Mucosa of gallbladder (tissue), 1 donor: ENCODE measurements around the gene LGALS13. TPM values are rescaled to one million over a fixed set of nuclear protein-coding genes. Genes with fewer than 3 reads are reported as not detected.
A peak's percentile ranks its signal among the peaks of the same experiment; 100 is the strongest.

ENCODE experiments used
- DNase-seq: peaks from one replicate; pipeline ENCODE4 v3.0.0-alpha.2; 2020; ENCODE audit warnings: low spot score
- total RNA-seq: library from RNA; stranded (reverse); gene quantifications from one replicate; pipeline ENCODE4 v1.2.1, GENCODE V29; 2021
- donor health status: DM: no; HTN: no; CAD: no.

LGALS13 gene, protein sequence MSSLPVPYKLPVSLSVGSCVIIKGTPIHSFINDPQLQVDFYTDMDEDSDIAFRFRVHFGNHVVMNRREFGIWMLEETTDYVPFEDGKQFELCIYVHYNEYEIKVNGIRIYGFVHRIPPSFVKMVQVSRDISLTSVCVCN
- not detected for total RNA-seq

DNA sequence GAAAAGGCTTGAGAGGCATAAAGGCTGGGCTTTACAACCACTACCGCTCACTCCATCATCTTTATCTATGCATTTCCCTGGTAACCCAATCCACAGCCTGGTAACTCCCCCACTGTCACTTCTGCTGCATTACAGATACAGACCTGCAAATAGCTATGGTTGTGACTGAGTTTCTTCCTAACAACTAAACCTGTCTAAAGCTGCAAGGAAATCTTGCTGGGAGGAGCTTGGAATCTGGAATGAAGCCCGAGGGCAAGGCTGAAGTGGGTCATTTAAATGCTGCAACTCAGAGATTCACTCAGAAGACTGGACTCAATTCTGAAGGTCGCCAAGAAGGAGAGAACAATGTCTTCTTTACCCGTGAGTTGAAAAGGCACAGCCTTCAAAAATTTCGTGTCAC, at the start of gene LGALS13:
Gene LGALS13 (plus strand): TSS at position 301 of the 400 bp plus-strand sequence. CDS start 45 bp downstream, at position 346.
- DNase-seq = no peak

DNA sequence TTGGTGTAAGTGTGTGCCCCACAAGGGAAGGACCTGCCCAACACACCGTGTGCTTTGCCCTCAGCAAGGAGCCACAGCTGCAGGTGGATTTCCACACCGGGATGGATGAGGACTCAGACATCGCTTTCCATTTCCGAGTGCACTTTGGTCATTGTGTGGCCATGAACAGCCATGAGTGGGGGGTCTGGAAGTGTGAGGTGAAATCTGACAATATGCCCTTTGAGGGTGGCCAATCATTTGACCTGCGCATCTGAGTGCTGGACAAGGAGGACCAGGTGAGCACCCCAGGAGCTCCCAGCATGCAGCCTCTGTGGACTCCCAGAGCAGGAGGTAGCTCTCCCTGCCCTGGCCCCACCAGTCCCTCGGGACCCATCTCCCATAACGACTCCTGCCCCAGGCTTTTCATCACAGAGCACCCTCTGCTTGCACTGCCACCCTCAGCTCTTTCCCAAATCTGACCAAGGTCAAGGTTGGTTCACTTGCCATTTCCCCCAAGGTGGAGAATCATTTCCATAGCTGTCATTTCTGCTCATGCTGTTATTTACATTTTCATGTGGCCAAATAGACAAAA, 49.2 kb upstream of the LGALS13 start:
- no peak for DNase-seq

DNA sequence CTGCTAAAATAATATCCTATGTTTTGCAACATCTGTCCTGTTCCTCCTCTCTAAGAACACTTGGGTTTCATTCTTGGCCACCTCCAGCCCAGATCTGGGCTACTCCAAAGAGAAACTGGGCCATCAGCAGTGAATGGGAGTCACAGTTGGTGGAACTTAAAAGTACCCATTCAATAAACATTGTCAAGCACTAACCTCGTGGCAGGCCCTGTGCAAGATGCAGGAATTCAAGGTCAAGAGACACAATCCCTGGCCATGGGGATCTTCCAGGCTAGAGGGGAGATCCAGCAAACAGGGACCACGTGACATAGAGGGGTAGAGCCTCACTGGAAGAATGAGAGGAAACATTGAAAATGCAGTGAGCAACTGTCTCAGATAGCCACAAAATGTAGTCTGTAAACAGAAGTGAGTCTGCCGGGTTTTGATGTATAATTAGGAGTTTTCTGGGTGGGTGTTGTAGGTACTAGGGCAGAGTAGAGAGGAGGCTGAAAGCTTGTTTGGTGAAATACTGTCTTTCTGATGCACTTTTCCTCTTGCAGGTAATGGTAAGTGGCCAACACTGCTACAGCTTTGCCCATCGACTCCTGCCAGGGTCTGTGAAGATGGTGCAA, 47.5 kb upstream of the LGALS13 start:
- DNase-seq = no peak

DNA sequence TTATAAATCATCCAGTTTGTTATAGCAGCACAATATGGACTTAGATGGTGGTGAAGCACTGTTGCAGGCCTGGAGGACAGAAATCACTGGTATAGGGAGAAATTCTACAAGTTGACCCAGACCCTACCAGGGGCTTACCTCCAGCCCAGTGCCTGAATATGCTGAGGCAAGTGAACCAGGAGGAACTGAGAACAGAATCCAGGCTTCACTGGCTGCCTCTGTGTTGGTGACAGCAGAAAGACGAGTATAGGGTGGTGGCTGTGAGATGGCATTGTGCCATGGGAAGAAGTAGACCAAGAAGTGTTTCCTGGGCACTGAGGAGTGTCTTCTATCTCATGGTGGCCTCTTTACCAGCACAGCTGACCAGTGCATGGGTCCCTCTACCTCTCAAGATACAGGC, 46.4 kb upstream of the LGALS13 start:
- no peak for DNase-seq

DNA sequence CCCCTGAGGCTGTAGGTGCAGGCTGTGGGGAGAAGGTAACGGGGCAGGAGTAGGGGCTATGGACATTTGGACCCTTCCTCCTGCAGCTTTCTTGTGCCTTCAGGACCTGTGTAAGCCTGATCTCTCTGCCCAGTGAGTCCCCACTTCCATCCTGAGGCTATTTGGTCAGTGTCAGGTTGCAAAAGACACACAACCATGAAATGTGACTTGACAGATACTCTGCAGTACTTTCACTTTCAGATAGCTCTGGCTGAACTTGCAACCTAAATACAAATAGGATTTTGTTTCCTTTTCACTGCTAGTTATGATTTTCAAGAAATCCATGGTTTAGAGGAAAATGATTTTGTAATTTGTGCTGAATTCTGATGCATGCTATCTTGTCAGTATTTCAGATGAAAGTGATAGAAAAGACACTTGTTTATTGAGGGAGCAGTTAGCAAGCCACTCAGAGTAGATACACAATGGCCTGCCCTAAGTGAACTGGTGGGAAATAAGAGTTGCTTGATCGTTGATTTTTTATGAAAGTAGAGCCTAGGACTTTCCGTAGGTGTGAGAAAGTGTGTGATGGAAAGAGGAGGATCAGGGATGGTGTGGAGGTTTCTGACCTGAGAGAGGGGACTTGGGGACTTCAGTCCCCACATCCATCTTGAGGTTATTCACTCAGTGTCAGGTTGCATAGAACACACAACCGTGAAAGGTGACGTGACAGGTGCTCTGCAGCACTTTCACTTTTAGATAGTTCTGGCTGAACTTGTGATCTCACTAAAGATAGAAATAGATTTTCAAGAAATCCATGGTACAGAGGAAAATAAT, 44.3 kb upstream of the LGALS13 start:
- DNase-seq = no peak

DNA sequence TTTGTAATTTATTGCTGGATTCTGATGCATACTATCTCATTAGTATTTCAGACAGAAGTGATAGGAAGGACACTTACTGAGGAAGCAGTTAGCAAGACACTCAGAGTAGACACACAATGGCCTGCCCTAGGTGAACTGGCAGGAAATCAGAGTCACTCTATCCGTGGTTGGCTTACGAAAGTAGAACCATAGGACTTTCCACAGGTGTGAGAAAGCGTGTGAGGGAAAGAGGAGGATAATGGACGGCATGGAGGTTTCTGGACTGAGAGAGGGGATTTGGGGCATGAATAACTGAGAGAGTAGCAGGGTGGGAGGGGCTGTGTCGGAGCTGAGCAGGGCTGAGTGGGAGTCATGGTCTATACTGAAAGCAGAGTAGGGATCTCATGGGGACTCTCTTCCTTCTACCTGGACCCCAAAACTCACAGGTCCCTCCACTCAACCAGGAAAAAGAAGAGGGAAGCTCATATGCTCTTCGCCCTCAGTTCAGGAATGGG, 43.7 kb upstream of the LGALS13 start:
- no peak for DNase-seq

DNA sequence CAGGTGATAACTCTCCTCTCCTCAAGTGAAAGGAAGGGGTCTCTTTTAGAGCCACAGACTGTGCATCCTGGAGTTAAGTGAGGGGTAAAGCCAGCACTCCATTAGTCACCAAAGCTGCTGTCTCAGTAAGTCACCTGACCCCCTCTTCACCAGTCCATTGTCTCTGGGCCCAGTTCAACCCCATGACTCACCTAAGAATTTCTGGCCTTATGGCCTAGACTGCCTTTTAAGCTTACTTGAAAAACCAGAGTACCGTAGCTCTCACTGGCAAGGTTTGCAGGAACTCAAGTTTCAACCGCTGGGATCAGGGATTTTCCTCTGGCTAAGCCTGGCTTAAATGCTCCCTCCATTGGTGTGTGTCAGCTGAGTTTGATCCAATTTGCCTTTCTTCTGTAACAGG, 38.9 kb upstream of the LGALS13 start:
- DNase-seq = no peak

DNA sequence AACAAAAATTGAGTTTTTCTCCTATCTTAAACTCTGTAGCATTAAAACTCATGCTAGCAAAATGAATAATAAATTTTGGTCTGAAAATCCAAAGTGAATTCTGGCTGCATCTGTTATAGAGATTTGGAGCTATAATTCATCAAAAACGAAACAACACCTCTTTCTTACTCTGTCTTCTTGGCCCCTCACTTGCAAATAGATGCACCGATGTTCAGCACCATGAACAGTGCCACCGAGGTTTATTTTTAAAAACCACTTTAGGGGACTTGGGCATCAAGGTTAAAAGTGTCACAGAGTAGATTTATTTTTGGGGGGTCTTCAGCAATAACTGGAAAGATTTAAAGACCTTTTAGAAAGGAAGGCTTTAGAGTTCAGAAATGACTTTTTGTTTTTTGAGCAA, 36.3 kb upstream of the LGALS13 start:
- no peak for DNase-seq

DNA sequence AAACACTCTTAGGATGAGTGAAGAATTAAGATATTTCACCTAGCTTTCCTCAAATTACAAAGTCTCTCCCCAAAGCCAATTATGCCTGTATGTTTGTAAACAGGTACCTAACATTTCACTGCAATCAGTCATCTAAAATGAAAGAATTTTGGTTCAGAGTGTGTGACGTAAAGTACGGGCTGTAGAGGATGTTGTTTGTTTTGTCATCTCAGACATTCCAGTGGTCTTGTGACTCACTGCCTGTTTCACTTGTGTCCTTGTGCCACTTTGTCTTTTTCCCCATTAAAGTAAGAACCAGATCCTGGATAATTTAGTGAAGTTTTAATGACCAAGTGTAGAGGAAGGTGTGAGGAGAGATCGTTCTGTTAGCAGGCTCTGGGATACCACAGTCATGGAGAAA, 33.7 kb upstream of the LGALS13 start:
- DNase-seq = no peak

DNA sequence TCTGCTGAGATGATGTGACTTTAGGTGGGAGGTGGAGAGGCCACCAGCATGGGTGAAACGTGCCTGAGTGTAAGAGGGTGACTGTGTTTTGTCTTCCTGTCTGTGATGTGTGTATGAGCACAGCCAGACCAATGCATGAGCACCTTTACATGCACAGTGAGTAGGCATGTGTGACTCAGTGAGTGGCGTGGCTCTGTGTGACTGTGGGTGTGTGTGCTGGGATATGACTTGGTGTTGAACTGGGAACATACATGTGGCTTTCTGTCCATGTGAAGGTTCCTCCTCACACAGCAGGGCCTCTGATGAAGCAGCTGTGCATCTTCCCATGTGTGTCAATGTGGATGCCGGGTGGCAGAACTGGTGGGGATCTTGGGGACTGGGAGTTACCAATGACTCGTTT, 19.9 kb upstream of the LGALS13 start:
- DNase-seq = no peak

DNA sequence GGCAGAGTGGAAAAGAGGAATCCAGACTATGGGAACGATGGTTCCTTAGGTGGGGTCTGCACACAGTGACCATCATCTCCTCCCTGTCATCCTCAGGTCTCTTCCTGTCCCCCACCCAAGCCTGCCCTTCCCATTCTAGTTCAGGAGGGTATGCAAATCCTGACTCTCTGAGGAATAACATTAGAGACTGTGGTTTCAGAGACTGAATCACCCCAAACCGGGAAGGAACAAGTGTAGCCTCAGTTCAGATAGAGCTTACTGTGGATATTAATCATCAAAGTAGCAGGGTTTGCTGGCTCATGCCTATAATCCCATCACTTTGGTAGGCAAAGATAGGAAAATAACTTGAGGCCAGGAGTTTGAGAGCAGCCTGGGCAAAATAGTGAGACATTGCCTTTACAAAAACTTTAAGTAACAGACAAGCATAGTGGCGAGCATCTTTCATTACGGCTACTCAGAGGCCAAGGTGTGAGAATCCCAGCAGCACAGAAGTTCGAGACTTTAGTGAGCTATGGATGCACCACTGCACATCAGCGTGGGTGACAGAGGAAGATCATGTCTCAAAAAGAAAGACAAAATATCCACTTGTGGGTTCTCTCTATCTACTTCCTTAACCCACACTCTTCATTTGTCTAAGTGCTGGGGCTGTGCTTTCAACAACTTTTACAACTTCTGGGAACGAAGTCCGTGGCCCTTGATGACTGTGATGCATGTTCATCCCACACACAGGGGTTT, 19.3 kb upstream of the LGALS13 start:
- DNase-seq = no peak

DNA sequence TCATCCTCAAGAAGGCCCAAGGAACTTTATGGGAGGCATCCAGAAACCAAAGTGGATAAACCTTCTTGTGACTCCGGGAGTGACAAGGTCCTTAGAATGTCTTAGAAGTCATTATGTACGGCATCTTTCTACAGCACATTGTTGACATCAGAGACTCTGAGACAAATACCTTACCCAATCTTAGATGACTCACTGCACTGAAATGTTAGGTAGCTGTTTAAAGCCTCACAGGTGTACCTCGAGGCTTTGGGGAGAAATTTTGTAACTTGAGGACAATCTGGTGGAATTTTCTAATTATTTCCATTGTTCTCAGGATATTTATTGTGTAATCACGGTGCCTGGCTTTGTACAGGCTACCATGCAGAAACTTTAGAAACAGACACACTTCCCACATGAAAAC, 14.8 kb upstream of the LGALS13 start:
- no peak for DNase-seq

DNA sequence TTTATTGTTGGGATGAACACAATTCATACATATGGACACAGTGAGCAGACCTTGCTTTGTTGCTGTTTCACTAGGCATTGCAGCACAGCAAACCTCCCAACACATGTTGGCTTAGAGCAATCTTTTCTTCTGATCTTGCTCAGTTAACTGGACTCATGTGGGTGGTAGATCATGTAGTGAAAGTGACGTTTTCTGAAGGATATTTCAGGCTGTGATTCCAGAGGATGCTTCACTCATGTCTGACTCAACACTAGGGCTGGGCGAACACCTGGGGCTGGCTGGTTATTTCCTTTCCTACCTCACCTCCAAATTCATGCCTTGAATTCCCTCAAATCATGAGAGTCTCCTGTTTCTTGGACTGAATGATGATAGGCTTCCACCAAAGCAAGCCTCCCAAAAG, 14.3 kb upstream of the LGALS13 start:
- DNase-seq = no peak

DNA sequence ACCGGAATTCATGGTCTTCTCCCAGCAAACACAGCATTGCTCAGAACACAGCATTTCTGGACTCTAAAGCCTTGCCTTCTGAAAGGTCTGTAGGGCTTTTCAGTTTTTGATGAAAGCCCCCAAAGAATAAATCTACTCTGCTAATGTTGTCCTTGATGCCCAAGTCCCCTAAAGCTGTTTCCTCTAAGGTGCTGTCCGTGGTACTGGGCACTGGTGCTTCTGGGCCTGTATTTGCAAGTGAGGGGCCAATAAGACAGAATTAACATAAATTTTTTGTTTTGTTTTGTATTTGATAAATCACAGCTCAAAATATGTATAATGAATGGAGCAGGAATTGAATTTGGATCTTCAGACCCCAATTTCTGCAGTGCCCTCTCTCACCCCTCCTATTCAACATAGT, 12.1 kb upstream of the LGALS13 start:
- no peak for DNase-seq

DNA sequence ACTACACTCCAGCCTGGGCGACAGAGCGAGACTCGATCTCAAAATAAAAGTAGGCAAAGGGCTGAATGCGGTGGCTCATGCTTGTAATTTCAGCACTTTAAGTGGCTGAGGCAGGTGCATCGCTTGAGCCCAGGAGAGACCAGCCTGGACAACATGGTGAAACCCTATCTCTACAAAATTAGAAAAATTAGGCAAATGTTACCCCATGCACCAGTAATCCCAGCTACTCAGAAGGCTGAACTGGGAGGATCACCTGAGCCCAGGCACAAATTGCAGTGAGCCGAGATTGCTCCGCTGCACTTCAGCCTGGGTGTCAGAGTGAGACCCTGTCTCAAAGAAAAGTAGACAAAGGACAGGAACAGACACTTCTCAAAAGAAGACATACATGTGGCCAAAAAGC, 9.9 kb upstream of the LGALS13 start:
- no peak for DNase-seq

DNA sequence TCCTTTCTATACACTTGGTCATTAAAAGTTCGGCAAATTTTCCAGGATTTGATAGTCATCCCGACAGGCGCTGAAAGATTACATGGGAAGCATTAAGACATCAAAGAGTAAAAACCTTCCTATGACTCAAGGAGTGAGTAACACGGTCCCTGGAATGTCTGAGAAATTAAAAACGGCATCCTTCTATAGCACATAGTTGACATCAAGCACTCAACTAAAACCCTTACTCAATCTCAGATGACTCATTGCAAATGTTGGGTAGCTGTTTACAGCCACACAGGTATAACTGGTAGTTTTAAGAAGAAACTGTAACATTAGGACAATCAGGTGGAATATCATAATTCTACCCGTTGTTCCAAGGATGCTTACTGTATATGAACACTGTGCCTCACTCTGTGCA, 6.4 kb upstream of the LGALS13 start:
- no peak for DNase-seq

DNA sequence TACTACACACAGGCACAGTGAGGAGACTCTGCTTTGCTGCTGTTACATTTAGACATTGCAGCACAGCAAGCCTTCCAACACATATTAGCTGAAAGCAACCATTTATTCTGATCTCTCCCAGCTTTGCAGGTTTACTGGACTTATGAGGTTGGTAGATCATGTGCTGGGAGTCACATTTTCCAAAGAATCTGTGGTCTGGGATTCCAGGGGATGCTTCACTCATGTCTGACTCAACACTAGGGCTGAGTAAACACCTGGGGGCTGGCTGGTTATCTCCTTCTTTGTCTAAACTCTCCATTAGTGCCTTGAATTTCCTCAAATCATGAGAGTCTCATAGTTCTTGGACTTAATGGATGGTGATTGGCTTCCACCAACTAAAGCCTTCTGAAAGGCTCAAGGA, 5.4 kb upstream of the LGALS13 start:
- no peak for DNase-seq

DNA sequence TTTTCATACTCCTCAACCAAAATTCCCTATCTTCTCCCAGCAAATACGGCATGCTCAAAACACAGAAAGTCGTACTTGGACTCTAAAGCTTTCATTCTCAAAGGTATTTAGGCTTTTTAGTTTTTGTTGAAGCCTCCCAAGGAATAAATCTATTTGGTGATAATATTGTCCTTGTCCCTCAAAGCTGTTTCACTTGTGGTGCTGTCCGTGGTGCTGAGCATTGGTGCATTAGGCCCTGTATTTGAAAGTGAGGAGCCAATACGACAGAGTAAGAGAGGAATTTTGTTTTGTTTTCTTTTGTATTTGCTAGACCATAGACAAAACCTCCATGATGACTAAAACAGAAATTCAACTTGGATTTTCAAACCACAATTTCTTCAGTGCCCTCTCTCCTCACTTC, 3.2 kb upstream of the LGALS13 start:
- DNase-seq = peak; percentile 17

DNA sequence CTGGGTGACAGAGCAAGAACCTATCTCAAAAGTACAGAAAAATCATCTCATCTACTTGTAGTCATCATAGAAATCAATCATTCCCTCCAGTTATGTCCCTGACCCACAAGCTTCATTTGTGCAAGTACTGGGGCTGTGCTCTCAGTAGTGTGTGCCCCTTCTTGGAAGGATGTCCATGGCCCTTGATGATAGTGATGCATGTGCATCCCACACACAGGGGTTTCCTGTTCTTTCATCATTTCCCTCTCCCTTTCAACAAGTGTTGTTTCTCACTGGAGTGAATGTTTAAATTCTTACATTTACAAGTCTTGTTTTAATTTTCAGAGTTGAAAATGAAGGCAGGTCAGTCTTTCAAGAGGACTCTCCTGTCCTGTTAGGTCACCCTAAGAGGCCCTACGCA, 1.5 kb downstream of the LGALS13 start:
- DNase-seq = no peak

DNA sequence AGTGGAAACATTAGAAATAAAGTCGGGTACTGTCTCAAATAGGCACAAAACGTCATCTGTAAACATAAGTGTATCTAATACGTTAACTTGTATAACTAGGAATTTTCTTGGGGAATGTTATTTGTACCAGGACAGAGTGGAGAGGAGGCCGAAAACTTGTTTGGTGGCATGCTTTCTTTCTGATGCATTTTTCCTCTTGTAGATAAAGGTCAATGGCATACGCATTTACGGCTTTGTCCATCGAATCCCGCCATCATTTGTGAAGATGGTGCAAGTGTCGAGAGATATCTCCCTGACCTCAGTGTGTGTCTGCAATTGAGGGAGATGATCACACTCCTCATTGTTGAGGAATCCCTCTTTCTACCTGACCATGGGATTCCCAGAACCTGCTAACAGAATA, 4.7 kb downstream of the LGALS13 start:
- DNase-seq = no peak

DNA sequence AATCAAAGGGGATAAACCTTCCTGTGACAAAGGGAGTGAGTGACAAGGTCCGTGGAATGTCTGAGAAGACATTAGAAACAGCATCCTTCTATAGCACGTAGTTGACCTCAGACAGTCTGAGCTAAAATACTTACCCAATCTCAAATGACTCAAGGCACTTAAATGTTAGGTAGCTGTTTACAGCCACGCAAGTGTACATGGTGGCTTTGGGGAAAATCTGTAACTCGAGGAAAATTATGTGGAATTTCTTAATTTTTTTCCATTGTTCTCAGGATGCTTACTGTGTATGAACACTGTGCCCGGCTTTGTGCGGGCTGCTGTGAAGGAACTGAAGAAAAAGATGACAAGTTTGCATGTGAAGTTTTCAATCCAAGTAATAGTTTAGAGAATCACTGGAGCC, 5.2 kb downstream of the LGALS13 start:
- DNase-seq = no peak

DNA sequence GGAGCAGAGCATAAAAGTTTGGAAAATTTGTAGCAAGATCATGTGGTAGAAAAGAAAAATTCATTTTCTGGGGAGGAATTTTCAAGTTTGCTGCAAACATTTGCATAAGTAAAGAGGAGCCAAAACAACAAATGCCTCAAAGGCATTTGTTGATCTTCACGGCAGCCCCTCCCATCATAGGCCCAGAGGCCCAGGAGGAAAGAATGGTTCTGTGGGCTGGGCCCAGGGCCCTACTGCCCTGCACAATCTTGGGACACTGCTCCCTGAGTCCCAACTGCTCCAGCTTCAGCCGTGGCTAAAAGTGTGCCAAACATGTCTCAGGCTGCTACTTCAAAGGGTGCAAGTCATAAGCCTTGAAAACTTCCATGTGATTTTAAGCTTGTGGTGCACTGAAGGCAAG, 11.3 kb downstream of the LGALS13 start:
- no peak for DNase-seq
